ENCODE measurements around the gene IL17B.

IL17B gene

DNA sequence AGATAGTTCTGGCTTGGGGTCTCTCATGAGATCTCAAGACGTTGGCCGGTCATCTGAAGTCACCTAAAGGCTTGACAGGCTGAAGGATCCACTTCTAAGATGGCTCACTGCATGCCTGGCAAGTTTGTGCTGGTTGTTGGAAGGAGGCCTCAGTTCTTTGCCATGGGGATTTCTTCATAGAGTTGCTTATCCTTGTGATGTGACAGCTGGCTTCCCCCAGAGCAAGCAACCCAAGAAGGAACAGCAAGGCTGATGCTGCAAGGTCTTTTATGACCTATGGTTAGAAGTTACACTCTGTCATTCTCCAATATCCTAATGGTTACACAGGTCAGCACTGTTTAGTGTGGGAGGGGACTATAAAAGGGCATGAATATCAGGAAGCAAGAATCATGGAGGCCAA lies 54.5 kb downstream of the IL17B start:
- TF ChIP-seq GATA3 (IDR thresholded peaks at IDR 0.05; ENCODE audit: low read depth, low read length) (no peak), GATA2 (IDR thresholded peaks at IDR 0.05; ENCODE audit: low read depth, low read length) (no peak)
